HCT116 (cell line): ENCODE measurements around the gene RPS6KC1. TPM values are rescaled to one million over a fixed set of nuclear protein-coding genes. Genes with fewer than 3 reads are reported as not detected.

Experiments used
- ATAC-seq: fragments of 200-7000 bp; cut with Tn5 transposase; 2 replicates; pipeline ENCODE4 v1.9.1; 2020; ENCODE audit warnings: mild to moderate bottlenecking, moderate library complexity
- BruUV-seq: library from RNA; stranded (reverse); fragments of 400-500 nt; replicated peaks from 2 replicates; lab custom pipeline; 2021; lab: Mats Ljungman, UMichigan
- CTCF ChIA-PET: fragments of 300-600 bp; sonication (Branson Sonifier 250); formaldehyde crosslinking; loops from one replicate; lab custom pipeline; 2021; ENCODE audit warnings: antibody characterized with exemption; lab: Charles Lee
- POLR2A ChIA-PET: fragments of 300-600, 350-600 bp; sonication (Branson Sonifier 250); formaldehyde crosslinking; loops from one replicate; lab custom pipeline; 2021; ENCODE audit warnings: antibody characterized with exemption; lab: Charles Lee
- RAD21 ChIA-PET, 2 experiments: fragments of 300-600 bp; sonication (Branson Sonifier 250); formaldehyde crosslinking; loops; one replicate each; lab custom pipeline; 2023; ENCODE audit warnings: low total read pairs in 2 of 2; ENCODE audit not compliant: uncharacterized antibody in 2 of 2, unreplicated experiment in 2 of 2, low non-redundant PET in 1 of 2; lab: Charles Lee
- DNase-seq: peaks from one replicate; pipeline ENCODE4 v3.0.0-alpha.2; 2010; ENCODE audit warnings: low read depth, low spot score
- H2AFZ ChIP-seq: fragments of 200-600 bp; shearing (Covaris generic), sonication (generic); 2 replicates; pipeline ENCODE4 v1.6.1; 2017; ENCODE audit warnings: low read depth, mixed run types, mixed read lengths, antibody characterized with exemption, low read length; ENCODE audit not compliant: poor library complexity, severe bottlenecking
- H3K27ac ChIP-seq: 2 replicates; pipeline ENCODE4 v1.5.1; 2012; ENCODE audit warnings: low read depth, low read length
- H3K27me3 ChIP-seq: fragments of 200-600 bp; sonication (generic); 2 replicates; pipeline ENCODE4 v1.6.1; 2016; ENCODE audit warnings: mixed run types, low read length, mixed read lengths; ENCODE audit not compliant: insufficient read depth
- H3K36me3 ChIP-seq, 2 experiments: fragments of 200-500 bp in 1 of 2; fragments of 200-600 bp in 1 of 2; sonication (Bioruptor generic) in 1 of 2; sonication (generic) in 1 of 2; 2 replicates each; pipeline versions ENCODE4 v1.5.1 to v1.6.1; 2014 to 2016; ENCODE audit warnings: low read length in 2 of 2, inconsistent platforms in 1 of 2, mixed read lengths in 1 of 2, mixed run types in 1 of 2; ENCODE audit not compliant: insufficient read depth in 2 of 2, control insufficient read depth in 1 of 2
- H3K4me1 ChIP-seq, 2 experiments: fragments of 200-600 bp in 1 of 2; sonication (generic) in 1 of 2; 2 replicates each; pipeline versions ENCODE4 v1.5.1 to v1.6.1; 2012 to 2017; ENCODE audit warnings: low read length in 2 of 2, inconsistent platforms in 1 of 2, mild to moderate bottlenecking in 1 of 2, mixed read lengths in 1 of 2, mixed run types in 1 of 2, moderate library complexity in 1 of 2; ENCODE audit not compliant: insufficient read depth in 2 of 2, control insufficient read depth in 1 of 2
- H3K4me2 ChIP-seq: fragments of 200-600 bp; sonication (generic); 2 replicates; pipeline ENCODE4 v1.6.1; 2017; ENCODE audit warnings: mixed run types, low read length, mixed read lengths
- H3K4me3 ChIP-seq, 2 experiments: fragments of 200-600 bp in 1 of 2; sonication (generic) in 1 of 2; replicated peaks in 1 of 2; 2 replicates each; pipeline ENCODE4 v1.5.1; 2011 to 2016; ENCODE audit warnings: low read length in 2 of 2, control low read depth in 1 of 2, low read depth in 1 of 2, mild to moderate bottlenecking in 1 of 2, mixed read lengths in 1 of 2, mixed run types in 1 of 2
- H3K79me2 ChIP-seq: fragments of 200-600 bp; sonication (generic); 2 replicates; pipeline ENCODE4 v1.6.1; 2017; ENCODE audit warnings: mild to moderate bottlenecking, mixed run types, low read length, moderate library complexity, mixed read lengths; ENCODE audit not compliant: insufficient read depth
- H3K9ac ChIP-seq: fragments of 200-600 bp; sonication (generic); 2 replicates; pipeline ENCODE4 v1.6.1; 2016; ENCODE audit warnings: low read length, mixed read lengths
- H3K9me2 ChIP-seq: fragments of 200-600 bp; sonication (generic), shearing (Covaris generic); 2 replicates; pipeline ENCODE4 v1.6.1; 2017; ENCODE audit warnings: mixed run types, mild to moderate bottlenecking, moderate library complexity; ENCODE audit not compliant: insufficient read depth
- H3K9me3 ChIP-seq, 2 experiments: fragments of 200-500 bp in 1 of 2; fragments of 200-600 bp in 1 of 2; sonication (Bioruptor generic) in 1 of 2; sonication (generic) in 1 of 2; 2 replicates each; pipeline ENCODE4 v1.6.1; 2014 to 2017; ENCODE audit warnings: low read length in 2 of 2, mixed read lengths in 2 of 2, inconsistent platforms in 1 of 2, low read depth in 1 of 2, mild to moderate bottlenecking in 1 of 2, mixed run types in 1 of 2, moderate library complexity in 1 of 2; ENCODE audit not compliant: control insufficient read depth in 1 of 2, insufficient read depth in 1 of 2
- H4K20me1 ChIP-seq: fragments of 200-600 bp; sonication (generic), shearing (Covaris generic); 2 replicates; pipeline ENCODE4 v1.6.1; 2017; ENCODE audit warnings: mixed run types, mild to moderate bottlenecking, moderate library complexity; ENCODE audit not compliant: insufficient read depth
- CBX3 ChIP-seq: IDR thresholded peaks from 2 replicates; pipeline ENCODE4 v1.6.1; 2012; ENCODE audit warnings: low read depth
- CEBPB ChIP-seq: IDR thresholded peaks from 2 replicates; pipeline ENCODE4 v1.6.1; 2012; ENCODE audit warnings: low read depth
- POLR2A ChIP-seq: IDR thresholded peaks from 2 replicates; pipeline ENCODE4 v1.7.0; 2011; ENCODE audit warnings: borderline replicate concordance; ENCODE audit not compliant: insufficient read depth, insufficient read length; ENCODE audit errors: extremely low read depth
- POLR2AphosphoS5 ChIP-seq: IDR thresholded peaks from 2 replicates; pipeline ENCODE4 v1.6.1; 2011; ENCODE audit warnings: mild to moderate bottlenecking, low read depth, low read length, moderate library complexity
- RAD21 ChIP-seq: IDR thresholded peaks from 2 replicates; pipeline ENCODE4 v1.6.1; 2012; ENCODE audit warnings: low read depth, mild to moderate bottlenecking
- REST ChIP-seq: IDR thresholded peaks from 2 replicates; pipeline ENCODE4 v1.6.1; 2012; ENCODE audit warnings: low read depth
- SRF ChIP-seq: IDR thresholded peaks from 2 replicates; pipeline ENCODE4 v1.6.1; 2012; ENCODE audit warnings: low read depth
- intact Hi-C: fragments of 100-400 bp; cut with micrococcal nuclease; formaldehyde crosslinking; loops from 2 replicates; pipeline ENCODE4 v1.10.0; 2022
- total RNA-seq: library from RNA; stranded (reverse); gene quantifications from one replicate; pipeline ENCODE4 v1.2.1, GENCODE V29; 2021; ENCODE audit not compliant: unreplicated experiment

Gene RPS6KC1
- total RNA-seq, 1 experiment from 2014 or later: 15.9 TPM

DNA sequence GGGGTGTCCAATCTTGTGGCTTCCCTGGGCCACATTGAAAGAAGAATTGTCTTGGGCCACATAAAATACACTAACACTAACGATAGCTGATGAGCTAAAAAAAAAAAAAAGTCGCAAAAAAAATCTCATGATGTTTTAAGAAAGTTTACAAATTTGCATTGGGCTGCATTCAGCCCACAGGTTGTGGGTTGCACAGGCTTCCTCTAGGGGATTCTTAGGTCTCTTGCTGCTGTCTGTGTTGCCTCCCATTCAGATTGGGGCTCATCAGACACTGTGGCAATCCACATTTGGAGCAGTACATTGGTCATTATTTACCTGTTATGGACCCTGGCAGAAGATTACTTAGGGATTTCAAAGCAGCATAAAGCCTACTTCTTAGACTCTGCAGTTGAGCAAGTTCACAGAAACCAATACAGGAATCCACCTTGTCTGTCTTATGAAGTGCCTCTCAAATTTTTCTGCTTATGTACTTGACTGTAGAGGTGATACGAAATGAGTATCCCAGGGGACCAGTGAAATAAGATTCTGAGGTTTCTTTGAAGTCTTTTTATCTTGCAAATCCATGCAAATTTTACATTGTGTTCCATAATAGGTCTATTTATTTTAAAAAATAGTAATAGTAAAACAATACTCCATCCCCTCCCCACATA, 205.5 kb downstream of the RPS6KC1 start:
- Histone ChIP-seq H3K9ac (no peak overlapping the region), H3K4me2 (no peak overlapping the region), H4K20me1 (no peaks in the 10 kb centered on the region), H3K79me2 (no peaks in the 10 kb centered on the region), H2AFZ (no peak overlapping the region), H3K4me1 (no peaks in the 10 kb centered on the region), H3K27me3 (no peaks in the 10 kb centered on the region), H3K9me3 (no peaks in the 10 kb centered on the region), H3K27ac (no peak overlapping the region), H3K36me3 (no peaks in the 10 kb centered on the region), H3K9me2 (no peaks in the 10 kb centered on the region), H3K4me3 (no peak overlapping the region)
- ChIA-PET POLR2A (no interaction called here), CTCF (no interaction called here), RAD21 (no interaction called here)
- intact Hi-C loops: no loop called here
- BruUV-seq: no TSS peak
- TF ChIP-seq POLR2AphosphoS5 (no peak), REST (no peak), RAD21 (no peak), CBX3 (no peak), POLR2A (no peak), SRF (no peak), CEBPB (no peak)
- DNase-seq: no peak
- ATAC-seq: no peak
